NCI-H1105 (cell line): ENCODE results near the gene ACTR3.

Source experiments
- DNase-seq: peaks from one replicate; lab custom pipeline; 2025; lab: John Stamatoyannopoulos, UW

The ACTR3 gene

GRCh38 chr2:114005110-114005783 lies 115.4 kb downstream of the ACTR3 start:
- no peak for DNase-seq

GRCh38 chr2:114006460-114006859 lies 116.6 kb downstream of the ACTR3 start:
- no peak for DNase-seq

GRCh38 chr2:114007436-114007835 lies 117.5 kb downstream of the ACTR3 start:
- no peak for DNase-seq

- no peak for DNase-seq
Measured at GRCh38 chr2:114008720-114009119, 118.8 kb downstream of the ACTR3 start.

GRCh38 chr2:114009205-114009944 lies 119.5 kb downstream of the ACTR3 start:
- no peak for DNase-seq

GRCh38 chr2:114010001-114010400 lies 120.1 kb downstream of the ACTR3 start:
- no peak for DNase-seq

GRCh38 chr2:114011713-114012112 lies 121.8 kb downstream of the ACTR3 start:
- DNase-seq = no peak
